DLD1 (cell line): ENCODE data around the gene AQP9.

Experiments
- in situ Hi-C: cut with HindIII; loops from 2 replicates; pipeline ENCODE4 v1.10.0; 2017; ENCODE audit warnings: low sequenced_read_pairs

The AQP9 gene

DNA sequence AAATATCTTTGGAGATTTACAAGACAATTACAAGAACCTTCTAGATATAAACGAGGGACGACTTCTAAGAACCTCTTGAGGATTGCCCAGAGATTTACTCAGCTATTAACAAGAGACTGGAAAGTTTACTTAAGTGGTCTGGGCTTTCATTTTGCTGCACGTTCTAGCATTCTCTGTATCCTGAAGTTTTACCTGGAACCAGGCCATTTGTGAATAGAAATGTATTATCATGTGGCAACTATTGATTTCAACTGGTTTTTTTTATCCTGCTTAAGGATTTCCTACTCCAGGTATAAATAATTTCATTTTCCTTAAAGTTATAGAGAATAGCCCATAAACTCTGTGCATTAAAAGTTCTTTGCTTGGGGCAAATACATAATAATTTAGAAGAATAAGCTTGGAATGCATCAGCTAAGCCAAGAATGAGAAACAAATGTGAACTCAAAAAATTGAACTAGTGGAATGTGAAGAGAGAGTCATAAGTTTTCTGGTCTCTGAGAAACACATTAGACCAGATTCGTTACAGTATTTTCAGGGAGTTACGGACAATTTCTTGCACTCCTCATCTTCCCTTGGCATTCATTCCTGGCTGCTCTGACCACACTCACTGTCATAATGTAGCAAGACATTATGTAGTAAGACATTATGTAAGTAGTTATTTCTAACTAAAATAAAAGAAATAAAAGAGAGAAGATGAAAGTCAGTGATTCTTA is 1.3 kb downstream of the AQP9 start:
- in situ Hi-C loops: no loop called here

DNA sequence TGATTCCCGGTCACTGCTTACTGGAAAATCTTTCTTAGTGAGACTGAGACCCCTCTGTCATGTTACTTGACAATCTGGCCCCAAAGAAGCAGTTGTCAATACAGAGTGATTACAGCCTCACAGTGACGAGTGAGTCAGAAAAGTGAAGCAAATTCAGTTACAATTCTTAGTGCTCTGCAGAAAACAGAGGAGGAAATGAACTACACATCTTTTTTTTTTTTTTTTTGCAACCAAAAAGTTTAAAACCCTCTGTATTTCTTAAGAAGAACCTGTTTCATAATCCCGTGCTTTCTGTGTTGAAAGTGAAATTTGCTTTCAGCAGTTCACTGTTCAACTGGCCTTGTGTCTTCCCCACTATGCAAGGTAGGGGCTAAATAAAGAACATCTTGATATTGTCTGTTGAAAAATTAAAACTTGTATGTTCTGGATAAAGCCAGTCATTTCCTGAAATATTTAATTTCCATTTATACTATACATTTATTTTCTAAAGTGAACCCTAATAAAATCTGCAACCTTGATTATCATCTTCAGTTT is 1.9 kb downstream of the AQP9 start:
- in situ Hi-C loops: no loop called here

- in situ Hi-C loops: no loop called here
Observed at GRCh38 chr15:58141894-58142293, 3.7 kb downstream of the AQP9 start.

DNA sequence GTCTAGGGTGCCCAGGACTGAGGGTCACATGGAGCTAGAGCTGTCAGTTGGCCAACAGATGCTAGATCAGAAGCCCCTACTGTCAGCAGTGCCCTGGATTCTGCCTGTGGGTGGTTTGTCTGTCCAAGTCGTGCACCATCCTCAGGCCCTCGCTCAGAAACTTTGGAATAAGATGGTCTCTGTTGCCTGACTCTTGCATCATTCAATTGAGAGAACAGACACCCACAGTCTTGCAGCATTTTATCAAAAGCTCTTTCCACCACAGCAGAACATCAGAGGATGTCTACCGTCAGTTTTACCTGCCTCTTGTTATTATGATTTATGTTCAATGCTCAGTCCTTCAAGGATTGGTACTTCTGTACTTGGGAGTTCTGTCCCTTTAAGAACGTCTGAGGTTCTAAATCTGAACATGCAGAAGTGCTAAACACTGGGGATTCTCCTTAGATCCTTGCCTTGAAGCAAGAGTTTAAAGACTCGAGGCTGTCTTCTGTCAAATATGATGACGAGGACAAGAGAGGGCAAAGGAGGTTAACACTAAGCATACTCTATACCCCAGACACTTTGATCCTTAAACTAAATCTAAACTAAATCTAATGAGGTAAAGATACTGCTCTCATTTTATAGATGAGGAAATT is 4.8 kb downstream of the AQP9 start:
- in situ Hi-C loops: no loop called here

GRCh38 chr15:58145606-58146005 is 7.4 kb downstream of the AQP9 start:
- in situ Hi-C loops: no loop called here

DNA sequence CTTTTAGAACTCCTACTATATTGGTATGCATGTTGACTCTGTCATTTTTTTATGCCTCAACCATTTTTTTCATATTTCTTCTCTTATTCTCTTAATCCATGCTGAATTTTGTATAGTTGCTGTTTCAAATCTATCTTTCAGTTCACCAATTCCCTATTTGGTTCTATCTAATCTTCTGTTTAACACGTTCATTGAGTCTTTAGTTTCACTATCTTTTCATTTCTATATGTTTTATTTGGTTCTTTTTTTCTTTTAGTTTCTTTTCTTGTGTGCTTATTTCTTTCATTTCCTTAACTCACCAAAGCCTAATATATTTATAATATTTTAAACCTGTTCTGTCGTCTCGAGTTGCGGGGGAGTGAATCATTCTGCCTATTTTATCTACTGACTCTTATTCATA is 8.0 kb downstream of the AQP9 start:
- in situ Hi-C loops: no loop called here

GRCh38 chr15:58146749-58147148 is 8.6 kb downstream of the AQP9 start:
- in situ Hi-C loops: no loop called here

DNA sequence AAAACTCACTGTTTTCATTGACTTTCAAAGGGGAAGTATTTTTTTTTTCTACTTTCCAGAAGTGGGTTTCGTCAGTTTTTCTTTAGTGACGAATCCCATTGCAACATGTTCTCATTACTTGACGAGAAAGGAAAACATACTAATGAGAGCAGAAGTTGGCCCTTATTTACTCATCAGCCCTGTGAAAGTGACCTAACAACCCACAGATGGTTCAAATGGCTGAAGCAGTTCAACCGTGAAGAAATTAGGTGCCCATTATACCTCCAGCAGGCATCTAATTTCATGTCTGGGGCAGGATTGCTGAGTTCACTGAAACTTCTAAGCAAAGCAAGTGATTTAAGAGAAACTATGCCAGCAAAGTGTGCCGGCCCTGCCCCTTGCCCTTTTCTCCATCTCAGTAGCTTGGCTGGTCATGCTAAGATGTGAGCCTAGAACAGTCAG is 9.0 kb downstream of the AQP9 start:
- in situ Hi-C loops: no loop called here

GRCh38 chr15:58148120-58148519 is 9.9 kb downstream of the AQP9 start:
- in situ Hi-C loops: no loop called here

DNA sequence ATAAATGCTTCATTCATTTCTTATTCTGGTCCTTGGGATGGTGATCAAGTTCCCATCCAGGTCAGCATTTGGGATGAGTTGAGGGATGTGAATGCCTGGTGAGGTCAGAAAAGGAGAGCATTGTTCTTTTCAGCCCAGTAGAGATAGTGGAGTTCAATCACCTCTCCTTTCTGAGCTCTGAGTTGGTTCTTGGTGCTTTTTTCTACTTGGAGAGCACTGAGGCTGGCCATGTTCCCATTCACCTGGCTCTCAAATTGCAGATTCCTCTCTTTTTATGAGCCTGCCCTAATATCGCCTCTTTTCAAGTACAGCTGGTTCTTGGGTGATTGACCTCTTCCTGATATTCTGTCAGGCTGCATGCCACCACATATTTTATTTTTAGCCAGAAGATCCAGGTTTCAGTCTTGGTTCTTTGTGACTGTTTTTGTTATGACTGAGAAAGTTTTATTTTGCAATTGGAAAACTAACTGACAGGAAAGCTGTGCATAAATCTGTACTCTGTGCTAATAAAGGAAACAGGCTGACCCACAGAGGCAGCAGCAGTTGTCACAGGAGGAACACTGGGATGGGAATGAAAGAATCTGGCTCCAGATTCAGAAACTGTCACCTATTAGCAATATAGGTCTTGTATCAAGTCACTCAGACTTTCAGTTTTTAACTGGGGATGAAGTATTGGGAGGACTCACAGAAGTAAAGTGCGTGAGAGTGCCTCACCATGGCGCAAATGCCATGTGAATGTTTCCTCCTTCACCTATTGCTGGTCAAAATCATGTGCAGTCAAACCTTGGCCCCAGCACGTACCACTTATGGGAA is 10.7 kb downstream of the AQP9 start:
- in situ Hi-C loops: no loop called here

- in situ Hi-C loops: no loop called here
Observed at GRCh38 chr15:58154769-58155168, 16.6 kb downstream of the AQP9 start.

GRCh38 chr15:58159827-58160386 is 21.7 kb downstream of the AQP9 start:
- in situ Hi-C loops: no loop called here

GRCh38 chr15:58161436-58161930 is 23.3 kb downstream of the AQP9 start:
- in situ Hi-C loops: no loop called here

DNA sequence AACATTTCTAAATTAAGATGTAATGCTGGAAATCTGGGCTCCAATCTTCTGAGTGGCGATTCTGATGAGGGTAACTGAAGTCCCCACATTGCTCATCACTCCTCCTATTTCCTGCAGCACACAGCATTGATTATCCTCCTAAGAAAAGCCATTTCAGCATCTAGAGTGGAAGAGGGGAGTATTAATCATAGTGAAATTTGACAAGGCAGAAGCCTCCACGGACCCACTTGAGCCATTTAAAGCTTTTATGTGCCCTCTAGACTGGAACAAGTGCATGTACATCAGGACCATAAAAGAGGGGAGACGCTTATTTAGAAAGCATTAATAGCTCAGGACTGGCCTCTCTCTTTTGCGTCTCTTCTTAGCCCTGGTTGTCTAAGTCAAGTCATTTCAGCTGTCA is 25.8 kb downstream of the AQP9 start:
- in situ Hi-C loops: no loop called here

DNA sequence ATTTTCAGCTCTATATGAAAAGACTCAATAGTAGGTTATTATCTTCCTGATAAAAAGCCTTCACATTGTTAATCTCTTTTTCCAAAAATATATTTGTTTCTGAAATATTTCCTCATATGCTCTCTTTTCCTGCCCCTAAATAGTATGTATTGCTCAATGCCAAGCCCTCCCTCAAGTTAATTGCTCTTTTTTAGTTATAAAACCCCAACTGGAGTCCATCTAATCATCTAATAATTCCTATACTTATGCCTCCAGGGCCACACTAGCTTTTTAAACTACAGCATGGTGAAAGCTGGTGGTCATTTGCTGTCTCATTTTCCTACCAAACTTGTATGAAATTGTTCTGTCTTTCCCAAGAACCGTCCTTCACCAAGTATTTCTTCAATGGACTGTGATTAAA is 26.7 kb downstream of the AQP9 start:
- in situ Hi-C loops: no loop called here

DNA sequence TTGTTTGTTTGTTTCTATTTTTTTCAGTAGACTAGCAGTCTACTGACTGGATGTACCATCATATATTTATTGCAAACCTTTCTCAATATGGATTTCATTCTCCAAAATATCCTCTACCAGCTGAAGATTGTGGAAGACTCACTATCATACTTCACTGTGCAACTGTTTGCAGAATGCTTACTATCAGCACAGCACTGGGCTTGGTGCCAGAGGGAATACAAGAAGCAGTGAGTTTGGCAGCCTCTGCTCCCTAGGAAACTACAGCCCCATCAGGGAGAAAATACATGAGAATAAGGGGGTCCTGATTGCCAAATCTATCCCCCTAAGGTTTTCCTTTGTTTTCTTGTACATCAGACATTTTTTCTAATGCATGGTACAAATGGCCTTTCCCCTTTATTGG is 27.5 kb downstream of the AQP9 start:
- in situ Hi-C loops: no loop called here

GRCh38 chr15:58167095-58167691 is 29.0 kb downstream of the AQP9 start:
- in situ Hi-C loops: no loop called here

DNA sequence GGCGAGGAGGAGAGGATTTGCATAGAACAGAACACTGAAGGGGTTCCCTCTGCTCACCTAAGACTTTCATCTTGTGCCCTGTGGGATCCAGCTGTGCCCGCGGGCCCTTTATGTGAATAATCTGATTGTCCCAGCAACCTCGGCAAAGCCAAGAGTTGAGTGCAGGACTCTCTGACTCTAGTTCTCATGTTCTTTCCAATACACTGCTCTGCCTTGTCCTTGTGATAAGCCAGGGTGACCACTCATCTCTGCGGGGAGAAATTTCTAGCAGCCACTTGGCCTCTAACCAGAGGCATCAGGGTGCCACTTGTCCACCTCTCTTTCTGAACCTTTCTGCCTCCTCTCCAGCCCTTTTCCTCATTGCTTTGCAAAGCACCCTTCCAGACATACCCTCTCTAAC is 31.8 kb downstream of the AQP9 start:
- in situ Hi-C loops: no loop called here

DNA sequence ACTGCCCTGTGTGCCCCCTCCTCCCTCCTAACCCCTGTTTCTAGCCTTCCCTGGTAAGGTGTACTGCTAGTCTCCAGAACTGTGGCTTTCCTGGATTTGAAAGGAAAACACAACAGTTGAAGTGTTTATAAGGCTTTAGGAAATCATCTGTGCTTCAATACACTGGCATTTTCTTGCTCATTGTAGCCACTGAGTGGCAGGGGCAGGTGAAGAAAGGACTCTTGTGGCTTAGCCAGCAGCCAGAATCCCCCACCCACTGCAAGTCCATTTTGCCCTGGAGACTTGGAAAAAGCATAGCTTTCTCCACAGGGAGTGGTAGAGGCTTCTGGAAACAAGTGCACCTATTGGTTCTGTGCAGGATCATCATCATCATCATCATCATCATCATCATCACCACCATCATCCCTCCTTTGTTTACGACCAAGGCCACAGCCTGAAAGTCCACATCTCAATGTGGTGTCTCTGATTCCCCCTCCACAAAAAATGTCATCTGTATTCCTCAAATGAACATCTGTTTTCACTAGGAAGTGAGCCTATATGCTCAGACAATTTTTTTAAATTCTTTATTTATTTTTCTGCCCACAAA is 33.4 kb downstream of the AQP9 start:
- in situ Hi-C loops: no loop called here

- in situ Hi-C loops: no loop called here
Observed at GRCh38 chr15:58174709-58175108, 36.5 kb downstream of the AQP9 start.
